ENCODE data around the gene PDIK1L.
"Not testable (repeated sequence)": the region's sequence is repeated elsewhere in the genome, so short reads cannot be mapped to it uniquely, and the experiment has no call there.

Gene PDIK1L

DNA sequence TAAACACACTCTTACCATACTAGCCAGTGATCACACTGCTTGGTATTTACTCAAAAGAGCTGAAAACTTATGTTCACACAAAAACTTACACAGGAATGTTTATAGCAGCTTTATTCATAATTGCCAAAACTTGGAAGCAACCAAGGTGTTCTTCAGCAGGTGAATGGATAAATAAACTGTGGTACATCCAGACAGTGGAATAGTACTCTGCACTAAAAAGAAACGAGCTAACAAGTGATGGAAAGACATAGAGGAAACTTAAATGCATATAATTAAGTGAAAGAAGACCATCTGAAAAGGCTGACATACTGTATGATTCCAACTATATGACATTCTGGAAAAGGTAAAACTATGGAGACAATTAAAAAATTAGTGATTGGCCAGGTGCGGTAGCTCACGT, 20.7 kb upstream of the PDIK1L start:
- DNase-seq (ENCODE audit: low read depth) = no peak

DNA sequence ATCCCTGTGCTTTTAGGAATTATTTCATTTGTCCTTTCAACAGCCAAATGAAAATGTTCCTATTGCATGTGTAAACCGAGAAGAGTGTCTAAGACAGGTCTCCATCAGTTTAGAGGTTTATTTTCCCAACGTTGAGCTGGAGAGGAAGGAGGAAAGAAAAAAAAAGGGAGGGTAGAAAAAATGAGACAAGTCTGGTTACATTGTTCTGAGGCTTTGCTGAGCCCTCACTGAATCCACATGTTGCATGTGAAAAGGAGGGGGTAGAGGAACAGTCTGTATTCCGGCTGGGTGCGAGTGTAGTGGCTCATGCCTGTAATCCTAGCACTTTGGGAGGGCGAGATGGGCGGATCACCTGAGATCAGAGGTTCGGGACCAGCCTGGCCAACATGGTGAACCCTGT, 19.2 kb upstream of the PDIK1L start:
- DNase-seq (ENCODE audit: low read depth) = no peak

DNA sequence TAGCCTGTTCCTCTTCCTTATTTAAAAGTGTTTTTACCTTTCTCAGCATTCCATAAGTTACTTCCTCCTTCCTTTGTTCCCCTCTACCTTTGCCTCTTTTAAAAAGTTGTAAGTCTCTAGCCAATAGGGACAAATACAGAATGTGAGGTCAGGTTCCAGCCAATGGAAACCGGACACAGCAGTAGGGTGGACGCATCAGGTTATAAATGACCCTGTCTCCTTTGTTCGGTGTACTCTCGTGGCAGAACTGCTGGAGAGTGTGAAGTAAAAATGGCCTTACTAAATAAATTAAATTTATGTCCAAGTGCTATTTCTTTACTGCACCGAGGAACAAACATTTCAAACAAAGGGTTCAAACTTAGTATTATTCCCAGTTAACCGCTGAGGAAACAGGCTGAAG, 18.1 kb upstream of the PDIK1L start:
- not testable (repeated sequence) for DNase-seq (ENCODE audit: low read depth)

DNA sequence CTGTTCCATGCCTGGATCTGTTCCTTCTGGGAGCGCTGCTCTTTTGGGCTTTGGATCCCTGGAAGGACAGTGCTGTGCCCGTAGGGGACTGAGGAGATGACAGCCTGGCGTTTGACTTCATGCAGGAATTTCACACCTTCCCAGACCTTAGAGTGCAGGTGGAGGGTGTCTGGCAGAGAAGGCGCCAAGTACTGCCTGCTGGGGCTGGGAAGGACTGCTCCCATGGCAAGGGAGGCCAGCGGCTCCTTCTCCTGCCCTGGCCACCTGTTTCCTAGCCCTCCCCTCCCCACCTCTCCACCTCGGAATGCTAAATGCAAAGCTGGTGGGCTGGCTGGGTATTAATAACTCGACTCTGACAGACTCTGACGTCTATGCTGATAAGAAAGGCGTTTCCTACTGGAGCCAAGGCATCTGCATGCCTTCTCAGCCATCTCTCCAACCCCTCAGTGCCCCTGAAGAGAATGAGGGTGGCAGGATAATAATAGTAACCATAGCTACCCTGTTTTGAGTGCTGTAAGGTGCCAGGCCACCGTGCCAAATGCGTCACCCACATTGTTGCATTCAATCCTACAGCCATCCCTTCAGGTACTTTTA, 17.5 kb upstream of the PDIK1L start:
- no peak for DNase-seq (ENCODE audit: low read depth)

DNA sequence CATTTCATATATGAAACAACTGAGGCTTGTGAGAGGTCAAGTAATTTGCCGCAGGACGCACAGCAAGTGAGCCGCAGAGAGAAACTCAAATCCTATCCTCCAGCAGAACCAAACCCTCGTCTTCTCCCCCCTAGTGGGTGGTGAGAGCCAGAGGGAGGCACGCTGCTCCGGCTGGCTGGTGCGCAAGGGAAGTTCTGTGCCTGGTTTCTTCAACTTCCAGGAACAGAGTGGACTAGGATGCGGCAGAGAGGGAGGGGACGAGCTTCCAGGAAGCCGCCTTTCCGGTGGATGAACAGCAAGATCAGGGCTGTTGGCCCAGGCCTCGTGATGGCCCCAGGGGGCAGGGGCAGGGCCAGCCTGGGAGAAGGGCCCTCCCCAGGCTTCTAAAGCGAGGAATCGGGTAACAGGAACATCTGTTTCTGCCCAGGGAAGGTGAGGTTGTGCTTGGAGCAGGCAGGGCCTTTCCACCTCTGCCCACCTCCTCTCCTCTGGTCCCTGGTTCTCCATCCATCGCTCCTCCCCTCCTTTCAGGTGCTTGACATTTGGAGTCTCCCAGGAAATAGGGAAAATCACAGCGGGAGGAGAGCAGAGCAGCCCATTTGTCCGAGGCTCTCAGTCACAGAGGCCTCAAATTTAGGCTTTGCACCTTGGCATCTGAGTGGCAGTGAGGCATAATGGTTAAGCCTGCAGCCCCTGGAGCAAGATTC, 16.8 kb upstream of the PDIK1L start:
- DNase-seq (ENCODE audit: low read depth) = no peak

DNA sequence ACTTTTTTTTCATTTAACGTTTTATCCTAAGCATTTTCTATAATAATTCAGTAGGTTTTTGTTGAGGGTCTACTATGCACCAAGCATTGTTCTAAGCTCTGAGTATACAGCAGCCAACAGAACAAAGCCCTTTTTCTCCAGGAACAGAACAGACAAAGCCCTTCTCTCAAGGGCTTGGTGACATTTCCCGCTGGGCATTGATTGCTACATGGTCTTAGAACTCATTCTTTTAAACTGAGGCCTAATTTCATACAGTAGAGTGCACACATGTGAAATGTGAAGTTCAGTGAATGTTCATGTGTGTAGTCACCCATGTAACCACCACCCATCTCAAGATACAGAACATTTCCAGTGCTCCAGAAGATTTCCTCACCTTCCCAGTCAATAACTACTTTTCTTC, 15.2 kb upstream of the PDIK1L start:
- DNase-seq (ENCODE audit: low read depth) = no peak

DNA sequence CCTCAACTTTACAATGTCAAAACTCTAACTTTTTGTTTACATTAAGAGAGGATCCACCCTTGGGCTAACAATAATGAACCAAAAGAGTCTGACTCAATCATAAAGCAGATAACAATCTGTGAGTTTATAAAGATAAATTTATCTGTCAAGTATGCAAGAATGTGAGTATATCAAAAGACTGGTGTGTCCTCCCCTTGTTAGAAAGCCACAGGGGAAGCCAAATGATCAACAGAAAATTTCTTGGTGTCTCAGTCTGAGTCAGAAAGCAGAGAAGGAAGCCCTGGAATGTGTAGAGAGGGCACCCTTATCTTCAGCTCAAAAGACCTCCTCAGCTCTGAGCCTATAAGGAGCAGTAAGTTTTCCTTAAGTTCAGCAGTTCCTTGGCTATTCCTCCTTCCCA, 13.9 kb upstream of the PDIK1L start:
- DNase-seq (ENCODE audit: low read depth) = no peak

DNA sequence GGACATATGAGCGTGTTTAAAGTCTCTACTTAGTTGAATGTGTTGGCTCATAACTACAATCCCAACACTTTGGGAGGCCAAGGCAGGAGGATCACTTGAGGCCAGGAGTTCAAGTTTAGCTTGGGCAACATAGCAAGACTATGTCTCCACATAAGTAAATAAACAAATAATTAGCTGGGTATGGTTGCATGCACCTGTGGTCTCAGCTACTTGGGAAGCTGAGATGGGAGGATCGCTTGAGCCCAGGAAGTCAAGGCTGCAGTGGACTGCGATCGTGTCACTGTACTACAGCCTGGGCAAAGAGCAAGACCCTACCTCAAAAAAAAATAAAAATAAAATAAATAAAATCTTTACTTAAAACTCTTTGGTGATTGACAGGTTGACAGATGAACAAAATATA, 13.0 kb upstream of the PDIK1L start:
- no peak for DNase-seq (ENCODE audit: low read depth)

DNA sequence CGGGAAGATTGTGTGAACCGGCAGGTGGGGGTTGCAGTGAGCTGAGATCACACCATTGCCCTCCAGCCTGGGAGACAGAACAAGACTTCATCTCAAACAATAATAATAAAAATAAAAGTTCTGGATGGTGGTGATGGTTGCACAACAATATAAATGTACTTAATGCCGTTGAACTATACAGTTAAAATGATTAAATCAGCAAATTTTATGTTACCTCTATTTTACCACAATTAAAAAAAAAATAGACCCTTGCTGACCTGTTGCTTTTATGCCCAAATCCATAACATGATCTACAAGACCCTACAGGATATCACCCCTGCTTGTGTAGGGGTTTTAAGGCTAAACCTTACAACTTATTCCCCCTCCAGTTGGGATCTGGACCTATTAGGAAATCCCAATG, 11.8 kb upstream of the PDIK1L start:
- DNase-seq (ENCODE audit: low read depth) = no peak

DNA sequence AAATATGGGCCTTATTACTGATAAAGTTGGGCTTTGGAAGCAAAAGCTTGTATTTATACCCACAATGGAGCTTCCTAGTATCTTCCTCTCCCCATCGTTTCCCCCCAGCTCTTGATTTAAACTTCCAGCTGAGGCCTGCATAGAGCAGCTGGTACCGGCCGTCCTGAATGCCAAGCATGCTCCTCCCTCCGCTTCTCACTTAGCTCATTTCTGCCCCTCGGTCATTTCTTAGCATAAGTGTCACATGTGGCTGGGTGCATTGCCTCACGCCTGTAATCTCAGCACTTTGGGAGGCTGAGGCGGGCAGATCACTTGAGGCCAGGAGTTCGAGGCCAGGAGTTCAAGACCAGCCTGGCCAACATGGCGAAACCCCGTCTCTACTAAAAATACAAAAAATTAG, 11.4 kb upstream of the PDIK1L start:
- DNase-seq (ENCODE audit: low read depth) = not testable (repeated sequence)

DNA sequence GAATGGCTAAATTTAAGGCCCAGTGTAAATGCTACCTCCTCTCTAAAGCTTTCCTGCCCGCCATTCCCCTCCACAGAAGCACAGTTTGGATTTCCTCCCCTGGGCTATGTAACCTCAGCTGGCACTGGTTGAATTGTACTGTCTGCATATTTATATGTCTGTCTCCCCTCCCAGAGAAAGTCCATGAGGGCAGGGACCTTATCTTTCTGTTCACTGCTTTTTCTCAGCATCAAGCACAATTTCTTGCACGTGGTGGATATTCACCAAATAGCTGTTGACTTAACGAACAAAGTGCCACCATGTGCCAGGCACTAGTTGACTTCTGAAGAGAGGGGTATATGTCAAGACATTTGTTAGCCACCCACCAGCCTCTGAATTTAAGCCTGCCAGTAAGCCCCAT, 9.5 kb upstream of the PDIK1L start:
- no peak for DNase-seq (ENCODE audit: low read depth)

DNA sequence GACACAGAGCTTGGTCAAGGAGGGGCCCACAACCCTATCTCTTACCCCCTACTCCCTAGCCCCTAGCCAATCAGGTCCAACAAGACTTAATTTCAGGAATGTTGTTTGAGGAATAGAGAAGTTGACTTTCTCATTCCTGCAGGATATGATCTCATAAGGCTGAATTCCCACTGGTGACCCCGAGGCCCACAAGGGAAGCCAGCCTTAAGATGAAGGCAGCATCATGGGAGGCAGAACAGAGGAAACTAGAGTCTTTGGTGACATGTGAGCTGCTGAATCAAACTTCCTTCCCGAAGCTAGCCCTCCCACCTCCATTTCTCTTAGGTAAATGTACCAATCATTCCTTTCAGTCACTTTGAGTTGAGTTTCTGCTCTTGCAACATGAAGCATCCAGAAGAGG, 9.1 kb upstream of the PDIK1L start:
- DNase-seq (ENCODE audit: low read depth) = no peak

DNA sequence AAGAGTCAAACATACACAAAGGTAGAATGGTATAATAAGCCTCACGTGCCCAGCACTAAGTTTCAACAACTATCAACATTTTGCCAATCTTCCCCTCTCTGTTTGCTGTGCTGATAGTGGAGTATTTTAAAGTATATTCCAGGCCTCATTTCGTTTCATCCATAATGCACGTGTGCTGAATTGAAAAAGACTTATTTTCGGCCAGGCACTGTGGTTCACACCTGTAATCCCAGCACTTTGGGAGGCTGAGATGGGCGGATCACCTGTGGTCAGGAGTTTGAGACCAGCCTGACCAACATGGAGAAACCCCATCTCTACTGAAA, 6.4 kb upstream of the PDIK1L start:
- DNase-seq (ENCODE audit: low read depth) = not testable (repeated sequence)

DNA sequence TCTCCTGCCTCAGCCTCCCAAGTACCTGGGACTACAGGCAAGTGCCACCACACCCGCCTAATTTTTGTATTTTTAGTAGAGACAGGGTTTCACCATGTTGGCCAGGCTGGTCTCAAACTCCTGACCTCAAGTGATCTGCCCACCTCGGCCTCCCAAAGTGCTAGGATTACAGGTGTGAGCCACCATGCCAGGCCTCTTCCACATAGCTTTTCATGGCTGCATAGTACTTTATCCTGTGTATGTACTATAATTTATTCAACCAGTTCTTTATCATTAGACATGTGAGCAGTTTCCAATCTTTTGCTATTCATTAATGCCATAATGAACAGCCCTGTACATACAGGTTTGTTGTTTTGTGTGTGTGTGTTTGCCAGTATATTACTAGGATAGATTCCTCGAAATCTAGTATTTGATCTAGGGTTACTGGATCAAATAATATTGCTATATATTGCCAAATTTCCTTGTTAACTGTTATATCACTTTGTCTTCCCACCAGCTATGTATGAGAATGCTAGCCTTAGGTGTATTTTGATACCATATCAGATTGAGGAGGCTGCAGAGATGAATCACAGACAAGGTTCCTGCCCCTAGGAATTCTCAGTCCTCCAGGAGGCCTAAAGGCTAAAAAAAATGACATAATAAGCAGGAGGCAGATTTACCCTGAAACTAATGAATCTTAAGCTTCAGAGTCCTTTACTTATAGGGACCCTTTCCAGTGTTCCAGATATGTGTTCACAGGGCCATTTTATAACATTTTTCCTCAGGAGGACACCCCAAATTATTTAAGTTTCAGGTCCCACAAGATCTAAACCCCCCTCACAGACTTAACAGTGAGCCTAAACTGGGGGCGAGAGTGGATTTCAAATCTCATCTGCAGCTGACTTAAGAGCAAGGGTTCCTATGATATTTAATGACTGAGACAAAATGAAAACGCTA, 2.1 kb upstream of the PDIK1L start:
- no peak for DNase-seq (ENCODE audit: low read depth)

DNA sequence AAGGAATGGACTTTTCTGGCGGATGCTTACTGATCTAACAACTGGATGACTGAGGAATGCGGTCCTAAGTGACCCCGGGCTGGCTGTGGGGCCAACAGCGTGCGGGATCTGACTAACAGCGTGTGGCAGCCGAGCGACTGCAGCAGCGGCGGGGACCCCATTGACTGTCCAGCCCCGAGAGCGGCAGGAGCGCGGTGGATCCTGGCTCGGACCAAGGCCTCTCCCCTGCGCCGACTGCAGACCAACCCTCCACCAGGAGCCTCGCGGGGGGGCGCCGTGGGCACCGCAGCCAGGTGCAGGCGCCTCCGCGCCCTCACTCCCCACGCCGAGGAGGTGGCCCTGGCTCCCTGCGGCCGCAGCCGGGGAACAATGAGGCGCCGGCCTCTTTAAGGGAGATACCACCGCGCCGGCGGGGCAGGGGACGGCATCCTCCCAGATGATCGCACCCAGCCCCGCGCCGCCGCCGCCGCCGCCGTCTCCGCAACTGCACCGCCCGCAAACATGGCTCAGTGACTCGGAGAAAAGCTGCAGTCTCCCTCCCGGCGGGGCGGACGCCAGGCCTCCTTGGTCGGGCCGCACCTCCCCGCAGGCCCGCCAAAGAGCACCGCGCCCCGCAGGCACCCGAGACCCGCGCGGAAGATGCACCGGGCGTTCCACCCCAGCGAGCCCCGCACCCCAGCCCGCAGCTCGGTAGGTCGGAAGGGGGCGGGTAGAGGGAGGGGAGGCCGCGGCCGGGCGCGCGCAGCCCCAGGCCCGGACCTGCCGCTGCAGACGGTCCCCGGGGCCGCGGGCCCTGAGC, 694 bp upstream of the PDIK1L start:
- DNase-seq (ENCODE audit: low read depth) = peak; percentile 73

DNA sequence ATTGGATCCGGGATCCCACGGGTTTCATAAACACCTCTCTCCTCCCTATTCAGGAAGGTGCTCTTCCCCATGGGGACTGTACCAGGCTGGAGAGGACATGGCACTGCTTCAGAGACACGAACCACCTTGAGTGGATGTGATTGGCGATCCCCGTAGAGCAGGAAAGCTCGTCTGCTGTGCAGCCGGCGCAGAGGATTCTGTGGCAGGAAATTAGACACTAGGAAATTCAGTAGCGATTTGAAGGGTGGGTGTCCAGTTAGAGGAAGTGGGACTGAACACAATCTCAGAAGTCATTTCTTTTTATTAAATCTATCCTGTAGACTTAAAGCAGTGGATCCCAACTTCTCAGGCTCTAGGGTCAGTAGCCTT, 767 bp downstream of the PDIK1L start:
- DNase-seq (ENCODE audit: low read depth) = no peak

DNA sequence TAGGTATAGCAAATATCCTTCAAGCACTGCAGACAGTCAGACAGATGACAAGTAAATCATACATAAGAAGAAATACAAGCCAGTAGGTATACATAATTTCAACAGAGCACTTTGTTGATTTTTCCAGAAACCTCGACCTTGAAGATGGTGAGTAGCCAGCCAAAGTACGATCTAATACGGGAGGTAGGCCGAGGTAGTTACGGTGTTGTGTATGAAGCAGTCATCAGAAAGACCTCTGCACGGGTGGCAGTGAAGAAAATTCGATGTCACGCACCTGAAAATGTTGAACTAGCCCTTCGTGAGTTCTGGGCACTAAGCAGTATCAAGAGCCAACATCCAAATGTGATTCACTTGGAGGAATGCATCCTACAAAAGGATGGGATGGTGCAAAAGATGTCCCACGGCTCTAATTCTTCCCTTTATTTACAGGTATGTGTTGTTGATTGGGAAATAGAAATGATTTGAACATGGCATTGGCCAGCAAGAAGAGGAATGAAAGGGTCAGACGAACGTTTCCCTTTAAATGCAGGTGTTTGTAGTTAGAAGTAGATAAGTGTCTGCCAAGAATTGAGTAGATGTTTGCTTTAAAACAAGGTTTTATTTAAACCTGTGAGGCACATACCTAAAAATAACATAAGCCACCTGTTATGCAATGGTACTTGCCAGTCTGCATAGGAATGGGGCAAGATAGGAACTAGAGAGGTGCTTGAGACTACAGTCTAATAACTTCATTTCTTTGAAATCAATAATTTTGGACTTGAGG, 2.7 kb downstream of the PDIK1L start:
- no peak for DNase-seq (ENCODE audit: low read depth)

DNA sequence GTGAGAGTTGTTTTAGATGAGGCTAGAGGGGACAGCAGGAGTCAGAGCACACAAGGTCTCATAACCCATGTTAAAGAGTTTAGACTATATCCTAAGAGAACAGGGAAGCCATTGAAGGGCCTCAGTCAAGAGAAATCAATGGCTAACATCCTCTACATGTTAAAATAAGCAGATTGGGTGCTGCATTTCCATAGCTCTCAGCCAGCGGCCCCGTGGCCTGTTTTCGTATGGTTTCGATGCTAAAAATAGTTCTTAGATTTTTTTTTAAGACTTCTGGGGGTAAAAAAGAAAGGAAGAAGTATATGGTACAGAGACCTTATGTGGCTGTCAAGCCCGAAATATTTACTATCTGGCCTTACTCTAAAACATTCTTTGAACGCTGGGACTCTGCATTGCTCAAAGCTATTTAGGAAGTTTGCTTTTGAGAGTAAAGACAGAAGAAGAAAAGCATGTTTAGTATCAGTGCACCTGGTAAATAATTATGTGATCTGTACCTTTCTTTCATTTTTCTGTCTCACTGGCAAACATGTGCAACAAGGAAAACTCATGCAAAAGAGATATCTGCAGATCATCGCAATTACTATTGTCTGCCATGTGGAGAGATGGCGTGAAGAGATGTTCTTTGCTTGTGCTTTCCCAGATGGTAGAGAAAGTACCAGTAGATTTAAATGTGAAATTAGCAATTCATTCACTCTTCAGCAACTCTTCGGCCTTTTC, 8.4 kb downstream of the PDIK1L start:
- no peak for DNase-seq (ENCODE audit: low read depth)

DNA sequence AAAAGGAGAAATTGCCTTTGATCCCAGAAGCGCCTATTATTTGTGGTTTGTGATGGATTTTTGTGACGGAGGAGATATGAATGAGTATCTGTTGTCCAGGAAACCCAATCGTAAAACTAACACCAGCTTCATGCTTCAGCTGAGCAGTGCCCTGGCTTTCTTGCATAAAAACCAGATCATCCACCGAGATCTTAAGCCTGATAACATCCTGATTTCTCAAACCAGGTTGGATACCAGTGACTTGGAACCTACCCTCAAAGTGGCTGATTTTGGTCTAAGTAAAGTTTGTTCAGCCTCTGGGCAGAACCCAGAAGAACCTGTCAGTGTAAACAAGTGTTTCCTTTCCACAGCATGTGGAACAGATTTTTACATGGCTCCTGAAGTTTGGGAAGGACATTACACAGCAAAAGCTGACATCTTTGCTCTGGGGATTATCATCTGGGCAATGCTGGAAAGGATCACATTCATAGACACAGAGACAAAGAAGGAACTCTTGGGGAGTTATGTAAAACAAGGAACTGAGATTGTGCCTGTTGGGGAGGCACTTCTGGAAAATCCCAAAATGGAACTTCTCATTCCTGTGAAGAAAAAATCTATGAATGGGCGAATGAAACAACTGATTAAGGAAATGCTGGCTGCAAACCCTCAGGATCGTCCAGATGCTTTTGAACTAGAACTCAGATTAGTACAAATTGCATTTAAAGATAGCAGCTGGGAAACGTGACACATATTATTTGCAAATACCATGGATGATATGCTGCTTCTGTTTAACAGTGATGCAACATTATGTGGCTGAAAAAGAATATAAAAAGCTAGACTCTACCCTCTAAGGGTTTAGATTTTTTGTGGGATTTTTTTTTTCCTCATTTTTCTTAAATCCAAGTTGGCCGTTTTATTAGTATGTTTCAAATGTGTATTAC, 10.5 kb downstream of the PDIK1L start:
- DNase-seq (ENCODE audit: low read depth) = no peak

Data from activated T-cell treated with anti-CD3 and anti-CD28 coated beads for 48 hours (primary cell).